ENCODE data around the gene CCDC192. TPM values are rescaled to one million over a fixed set of nuclear protein-coding genes. Genes with fewer than 3 reads are reported as not detected.

CCDC192 gene
- total RNA-seq, 1 donor from 2014 or later: not detected

GRCh38 chr5:127772531-127772930 lies 69.3 kb downstream of the CCDC192 start:
- Mint-ChIP-seq H3K9me3 (ENCODE audit: unreplicated experiment) (no peaks in the 10 kb centered on the region), H3K4me1 (ENCODE audit: low read depth, unreplicated experiment) (no peaks in the 10 kb centered on the region), H3K36me3 (ENCODE audit: low read depth, unreplicated experiment) (no peaks in the 10 kb centered on the region), H3K27ac (ENCODE audit: unreplicated experiment) (no peak overlapping the region), H3K27me3 (ENCODE audit: low read depth, unreplicated experiment) (no peaks in the 10 kb centered on the region), H3K4me3 (ENCODE audit: unreplicated experiment) (no peak overlapping the region)
- Histone ChIP-seq H3K4me2 (ENCODE audit: low read length) (no peak overlapping the region), H3K27ac (ENCODE audit: low read depth, low read length) (no peak overlapping the region), H3K36me3 (ENCODE audit: insufficient read depth, low read length) (no peaks in the 10 kb centered on the region), H2AFZ (ENCODE audit: low read depth, low read length) (no peak overlapping the region), H3K9me3 (ENCODE audit: insufficient read depth, low read depth, low read length) (peaks cover 4% of the 10 kb centered on the region), H3K79me2 (ENCODE audit: insufficient read depth, low read length) (no peaks in the 10 kb centered on the region), H4K20me1 (ENCODE audit: insufficient read depth, low read length) (no peaks in the 10 kb centered on the region), H3K9ac (ENCODE audit: low read length) (no peak overlapping the region), H3K4me1 (ENCODE audit: insufficient read depth, low read length) (no peaks in the 10 kb centered on the region), H3K27me3 (ENCODE audit: insufficient read depth, low read length) (peaks cover 7% of the 10 kb centered on the region), H3K4me3 (ENCODE audit: insufficient read depth, low read depth, low read length) (no peak overlapping the region)
- DNase-seq (ENCODE audit: low read depth) (no peak), FAIRE-seq (no peak)
- no peak for TF ChIP-seq CTCF (IDR thresholded peaks at IDR 0.05; ENCODE audit: insufficient read depth, low read depth, low read length)
- TF ChIP-seq EZH2 (IDR thresholded peaks at IDR 0.05; ENCODE audit: insufficient read depth, low read length): no peak

- Mint-ChIP-seq H3K4me1 (ENCODE audit: low read depth, unreplicated experiment) (no peaks in the 10 kb centered on the region), H3K36me3 (ENCODE audit: low read depth, unreplicated experiment) (no peaks in the 10 kb centered on the region), H3K9me3 (ENCODE audit: unreplicated experiment) (peaks cover 5% of the 10 kb centered on the region), H3K4me3 (ENCODE audit: unreplicated experiment) (no peak overlapping the region), H3K27ac (ENCODE audit: unreplicated experiment) (no peak overlapping the region), H3K27me3 (ENCODE audit: low read depth, unreplicated experiment) (no peaks in the 10 kb centered on the region)
- Histone ChIP-seq H3K36me3 (ENCODE audit: insufficient read depth, low read length) (no peaks in the 10 kb centered on the region), H3K4me1 (ENCODE audit: insufficient read depth, low read length) (no peaks in the 10 kb centered on the region), H3K4me3 (ENCODE audit: insufficient read depth, low read depth, low read length) (no peak overlapping the region), H2AFZ (ENCODE audit: low read depth, low read length) (no peak overlapping the region), H3K79me2 (ENCODE audit: insufficient read depth, low read length) (no peaks in the 10 kb centered on the region), H3K4me2 (ENCODE audit: low read length) (no peak overlapping the region), H3K27me3 (ENCODE audit: insufficient read depth, low read length) (peaks cover 7% of the 10 kb centered on the region), H3K9ac (ENCODE audit: low read length) (no peak overlapping the region), H4K20me1 (ENCODE audit: insufficient read depth, low read length) (no peaks in the 10 kb centered on the region), H3K27ac (ENCODE audit: low read depth, low read length) (no peak overlapping the region), H3K9me3 (ENCODE audit: insufficient read depth, low read depth, low read length) (peaks cover 4% of the 10 kb centered on the region)
- no peak for TF ChIP-seq EZH2 (IDR thresholded peaks at IDR 0.05; ENCODE audit: insufficient read depth, low read length)
- TF ChIP-seq CTCF (IDR thresholded peaks at IDR 0.05; ENCODE audit: insufficient read depth, low read depth, low read length): no peak
- DNase-seq (ENCODE audit: low read depth) (no peak), FAIRE-seq (no peak)
These were observed 71.0 kb downstream of the CCDC192 start for GRCh38 chr5:127774221-127774620.

DNA sequence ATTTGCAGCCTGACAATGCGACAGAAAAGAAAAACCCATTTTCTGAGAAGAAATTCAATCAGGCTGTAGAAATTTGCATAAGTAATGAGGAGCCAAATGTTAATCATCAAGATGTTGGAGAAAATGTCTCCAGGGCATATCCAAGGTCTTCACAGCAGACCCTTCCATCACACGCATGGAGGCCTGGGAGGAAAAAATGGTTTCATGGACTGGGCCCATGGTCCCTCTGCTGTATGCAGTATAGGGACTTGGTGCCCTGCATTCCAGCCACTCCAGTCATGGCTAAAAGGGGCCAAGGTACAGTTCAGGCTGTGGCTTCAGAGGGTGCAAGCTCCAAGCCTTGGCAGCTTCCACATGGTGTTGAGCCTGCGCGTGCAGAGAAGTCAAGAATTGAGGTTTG lies 73.3 kb downstream of the CCDC192 start:
- Histone ChIP-seq H3K36me3 (ENCODE audit: insufficient read depth, low read length) (no peaks in the 10 kb centered on the region), H3K4me2 (ENCODE audit: low read length) (no peak overlapping the region), H3K27ac (ENCODE audit: low read depth, low read length) (no peak overlapping the region), H3K4me1 (ENCODE audit: insufficient read depth, low read length) (no peaks in the 10 kb centered on the region), H2AFZ (ENCODE audit: low read depth, low read length) (no peak overlapping the region), H3K79me2 (ENCODE audit: insufficient read depth, low read length) (no peaks in the 10 kb centered on the region), H3K27me3 (ENCODE audit: insufficient read depth, low read length) (peaks cover 4% of the 10 kb centered on the region), H4K20me1 (ENCODE audit: insufficient read depth, low read length) (no peaks in the 10 kb centered on the region), H3K4me3 (ENCODE audit: insufficient read depth, low read depth, low read length) (no peak overlapping the region), H3K9ac (ENCODE audit: low read length) (no peak overlapping the region), H3K9me3 (ENCODE audit: insufficient read depth, low read depth, low read length) (peaks cover 4% of the 10 kb centered on the region)
- H3K27me3 Mint-ChIP-seq (ENCODE audit: low read depth, unreplicated experiment): no peaks in the 10 kb centered on the region
- no peaks in the 10 kb centered on the region for H3K36me3 Mint-ChIP-seq (ENCODE audit: low read depth, unreplicated experiment)
- TF ChIP-seq CTCF (IDR thresholded peaks at IDR 0.05; ENCODE audit: insufficient read depth, low read depth, low read length): no peak
- no peak for TF ChIP-seq EZH2 (IDR thresholded peaks at IDR 0.05; ENCODE audit: insufficient read depth, low read length)
- no peaks in the 10 kb centered on the region for H3K4me1 Mint-ChIP-seq (ENCODE audit: low read depth, unreplicated experiment)
- H3K27ac Mint-ChIP-seq (ENCODE audit: unreplicated experiment): no peak overlapping the region
- H3K4me3 Mint-ChIP-seq (ENCODE audit: unreplicated experiment): no peak overlapping the region
- FAIRE-seq (no peak), DNase-seq (ENCODE audit: low read depth) (no peak)
- H3K9me3 Mint-ChIP-seq (ENCODE audit: unreplicated experiment): peaks cover 5% of the 10 kb centered on the region

Measured in astrocyte (in vitro differentiated cells and primary cell).